ENCODE results near the gene RPS18. TPM values are rescaled to one million over a fixed set of nuclear protein-coding genes. Genes with fewer than 3 reads are reported as not detected.
A peak's percentile ranks its signal among the peaks of the same experiment; 100 is the strongest.

Gene RPS18
- total and polyA plus RNA-seq, 2 experiments from 2014 or later: 1,924 to 2,521 TPM

GRCh38 chr6:33305052-33305451 is 33.2 kb downstream of the RPS18 start:
- in situ Hi-C loops (cut with MboI): no loop called here

GRCh38 chr6:33306356-33306755 is 34.5 kb downstream of the RPS18 start:
- H3K27me3 ChIP-seq (replicated peaks; ENCODE audit: insufficient read depth): no peaks in the 10 kb centered on the region
- no peak overlapping the region for H3K9ac ChIP-seq
- no peak overlapping the region for H3K4me3 ChIP-seq
- no peak overlapping the region for H3K4me2 ChIP-seq (ENCODE audit: unreplicated experiment)
- peaks cover 100% of the 10 kb centered on the region for H3K79me2 ChIP-seq (ENCODE audit: insufficient read depth)
- peaks cover 6% of the 10 kb centered on the region; the same call in 1 of the 2 replicates for H3F3A ChIP-seq (ENCODE audit: insufficient read depth)
- H3K27ac ChIP-seq: no peak overlapping the region
- H3K9me2 ChIP-seq (ENCODE audit: insufficient read depth): no peaks in the 10 kb centered on the region
- peaks cover 4% of the 10 kb centered on the region; the same call in 1 of the 2 replicates for H3K4me1 ChIP-seq (ENCODE audit: insufficient read depth)
- 76 to 79% methylated on average over 4 of the region's 4 CpGs for WGBS, 2 experiments (ENCODE audit: low coverage in 1 of 2, low lambda C conversion rate in 2 of 2, missing lambda C conversion rate in 2 of 2)
- H4K20me1 ChIP-seq (ENCODE audit: insufficient read depth): no peaks in the 10 kb centered on the region; the same call in 1 of the 2 replicates
- TF ChIP-seq EZH2 (IDR thresholded peaks at IDR 0.05; ENCODE audit: insufficient read depth, poor library complexity, severe bottlenecking): no peak
- no peak for TF ChIP-seq EZH2phosphoT487 (IDR thresholded peaks at IDR 0.05; ENCODE audit: insufficient read depth, low read depth)
- H3K9me3 ChIP-seq (ENCODE audit: low read depth): no peaks in the 10 kb centered on the region
- peaks cover 15% of the 10 kb centered on the region for H3K36me3 ChIP-seq (ENCODE audit: low read depth)
- H2AFZ ChIP-seq: no peak overlapping the region
- DNase-seq: no peak
- in situ Hi-C loops (cut with MboI): no loop called here

More at GRCh38 chr6:33305052-33305451, 33.2 kb downstream of the RPS18 start:
- no peaks in the 10 kb centered on the region for H3K9me2 ChIP-seq (ENCODE audit: insufficient read depth)
- no peak overlapping the region for H2AFZ ChIP-seq
- 86 to 89% methylated on average over 8 of the region's 8 CpGs for WGBS, 2 experiments (ENCODE audit: low coverage in 1 of 2, low lambda C conversion rate in 2 of 2, missing lambda C conversion rate in 2 of 2)
- H3K9me3 ChIP-seq (ENCODE audit: low read depth): no peaks in the 10 kb centered on the region
- H3K36me3 ChIP-seq (ENCODE audit: low read depth): peaks cover 15% of the 10 kb centered on the region
- no peak overlapping the region for H3K9ac ChIP-seq
- TF ChIP-seq EZH2 (IDR thresholded peaks at IDR 0.05; ENCODE audit: insufficient read depth, poor library complexity, severe bottlenecking) (no peak), EZH2phosphoT487 (IDR thresholded peaks at IDR 0.05; ENCODE audit: insufficient read depth, low read depth) (no peak)
- H3K27ac ChIP-seq: no peak overlapping the region
- no peaks in the 10 kb centered on the region; the same call in 1 of the 2 replicates for H4K20me1 ChIP-seq (ENCODE audit: insufficient read depth)
- peaks cover 98% of the 10 kb centered on the region for H3K79me2 ChIP-seq (ENCODE audit: insufficient read depth)
- no peak overlapping the region for H3K4me2 ChIP-seq (ENCODE audit: unreplicated experiment)
- no peak overlapping the region for H3K4me3 ChIP-seq
- DNase-seq: no peak
- peaks cover 10% of the 10 kb centered on the region; the same call in 1 of the 2 replicates for H3K4me1 ChIP-seq (ENCODE audit: insufficient read depth)
- H3K27me3 ChIP-seq (replicated peaks; ENCODE audit: insufficient read depth): no peaks in the 10 kb centered on the region
- peaks cover 13% of the 10 kb centered on the region for H3F3A ChIP-seq (ENCODE audit: insufficient read depth)

GRCh38 chr6:33312361-33313104 is 40.7 kb downstream of the RPS18 start:
- H3K36me3 ChIP-seq (ENCODE audit: low read depth): peaks cover 9% of the 10 kb centered on the region; the same call in 1 of the 2 replicates
- TF ChIP-seq EZH2phosphoT487 (IDR thresholded peaks at IDR 0.05; ENCODE audit: insufficient read depth, low read depth): no peak
- TF ChIP-seq EZH2 (IDR thresholded peaks at IDR 0.05; ENCODE audit: insufficient read depth, poor library complexity, severe bottlenecking): no peak
- peak; percentile 86 for DNase-seq
- in situ Hi-C loops (cut with MboI): no loop called here
- peak overlapping the region; percentile 94 for H3K4me3 ChIP-seq
- H4K20me1 ChIP-seq (ENCODE audit: insufficient read depth): no peaks in the 10 kb centered on the region; the same call in 1 of the 2 replicates
- peaks cover 71% of the 10 kb centered on the region for H3K79me2 ChIP-seq (ENCODE audit: insufficient read depth)
- peak overlapping the region; percentile 41 for H2AFZ ChIP-seq
- H3K9ac ChIP-seq: peak overlapping the region; percentile 91
- H3K9me3 ChIP-seq (ENCODE audit: low read depth): no peaks in the 10 kb centered on the region
- H3K4me2 ChIP-seq (ENCODE audit: unreplicated experiment): peak overlapping the region; percentile 93
- H3K27me3 ChIP-seq (replicated peaks; ENCODE audit: insufficient read depth): no peaks in the 10 kb centered on the region
- H3K9me2 ChIP-seq (ENCODE audit: insufficient read depth): no peaks in the 10 kb centered on the region
- no peaks in the 10 kb centered on the region for H3F3A ChIP-seq (ENCODE audit: insufficient read depth)
- peak overlapping the region; percentile 90 for H3K27ac ChIP-seq
- WGBS, 2 experiments (ENCODE audit: low coverage in 1 of 2, low lambda C conversion rate in 2 of 2, missing lambda C conversion rate in 2 of 2): 14 to 15% methylated on average over 28 of the region's 29 CpGs
- H3K4me1 ChIP-seq (ENCODE audit: insufficient read depth): peaks cover 6% of the 10 kb centered on the region; the same call in 1 of the 2 replicates

GRCh38 chr6:33313105-33313708 is 41.3 kb downstream of the RPS18 start:
- peaks cover 64% of the 10 kb centered on the region for H3K79me2 ChIP-seq (ENCODE audit: insufficient read depth)
- no peaks in the 10 kb centered on the region for H3K27me3 ChIP-seq (replicated peaks; ENCODE audit: insufficient read depth)
- no peaks in the 10 kb centered on the region; the same call in 1 of the 2 replicates for H4K20me1 ChIP-seq (ENCODE audit: insufficient read depth)
- peaks cover 4% of the 10 kb centered on the region for H3F3A ChIP-seq (ENCODE audit: insufficient read depth)
- WGBS, 2 experiments (ENCODE audit: low coverage in 1 of 2, low lambda C conversion rate in 2 of 2, missing lambda C conversion rate in 2 of 2): 1% methylated on average over 29 to 32 of the region's 33 CpGs
- no peaks in the 10 kb centered on the region for H3K9me3 ChIP-seq (ENCODE audit: low read depth)
- H3K27ac ChIP-seq: peak overlapping the region; percentile 90
- peaks cover 9% of the 10 kb centered on the region; the same call in 1 of the 2 replicates for H3K36me3 ChIP-seq (ENCODE audit: low read depth)
- DNase-seq: peak; percentile 80
- in situ Hi-C loops (cut with MboI): no loop called here
- peak overlapping the region; percentile 91 for H3K9ac ChIP-seq
- H3K4me3 ChIP-seq: peak overlapping the region; percentile 94
- TF ChIP-seq EZH2phosphoT487 (IDR thresholded peaks at IDR 0.05; ENCODE audit: insufficient read depth, low read depth) (no peak), EZH2 (IDR thresholded peaks at IDR 0.05; ENCODE audit: insufficient read depth, poor library complexity, severe bottlenecking) (no peak)
- H3K4me2 ChIP-seq (ENCODE audit: unreplicated experiment): peak overlapping the region; percentile 93
- H3K9me2 ChIP-seq (ENCODE audit: insufficient read depth): no peaks in the 10 kb centered on the region
- peak overlapping the region; percentile 41 for H2AFZ ChIP-seq
- H3K4me1 ChIP-seq (ENCODE audit: insufficient read depth): peaks cover 8% of the 10 kb centered on the region
